OCI-LY1 (cell line): Measurements from ENCODE around the gene LMO1.

ENCODE experiments used
- H2AFZ ChIP-seq: fragments of 200-600 bp; sonication (generic), shearing (Covaris generic); 2 replicates; pipeline ENCODE4 v1.6.0; 2014; ENCODE audit warnings: antibody characterized with exemption, mild to moderate bottlenecking, low read length
- H3F3A ChIP-seq: fragments of 200-600 bp; sonication (generic), shearing (Covaris generic); 2 replicates; pipeline ENCODE4 v1.6.0; 2014; ENCODE audit warnings: mild to moderate bottlenecking, antibody characterized with exemption, low read length, moderate library complexity; ENCODE audit not compliant: insufficient read depth
- H3K27ac ChIP-seq: fragments of 200-600 bp; sonication (generic); 2 replicates; pipeline ENCODE4 v1.5.1; 2014; ENCODE audit warnings: low read length, mixed run types, mild to moderate bottlenecking, low read depth; ENCODE audit not compliant: poor library complexity, severe bottlenecking
- H3K27me3 ChIP-seq: fragments of 200-600 bp; sonication (generic); 2 replicates; pipeline ENCODE4 v1.6.0; 2014; ENCODE audit warnings: antibody characterized with exemption, mild to moderate bottlenecking, low read length, moderate library complexity; ENCODE audit not compliant: insufficient read depth
- H3K36me3 ChIP-seq: fragments of 200-600 bp; sonication (generic); 2 replicates; pipeline ENCODE4 v1.6.1; 2014; ENCODE audit warnings: mild to moderate bottlenecking, antibody characterized with exemption, low read length, moderate library complexity, mixed read lengths; ENCODE audit not compliant: insufficient read depth
- H3K4me1 ChIP-seq: fragments of 200-600 bp; sonication (generic); 2 replicates; pipeline ENCODE4 v1.5.1; 2014; ENCODE audit warnings: mild to moderate bottlenecking, low read length, moderate library complexity; ENCODE audit not compliant: insufficient read depth, severe bottlenecking
- H3K4me2 ChIP-seq: fragments of 200-600 bp; sonication (generic), shearing (Covaris generic); 2 replicates; pipeline ENCODE4 v1.6.1; 2014; ENCODE audit warnings: low read length
- H3K4me3 ChIP-seq: fragments of 200-600 bp; sonication (generic); 2 replicates; pipeline ENCODE4 v1.5.1; 2014; ENCODE audit warnings: low read length, low read depth, mild to moderate bottlenecking, mixed read lengths; ENCODE audit not compliant: poor library complexity, severe bottlenecking
- H3K79me2 ChIP-seq: fragments of 200-600 bp; shearing (Covaris generic); 2 replicates; pipeline ENCODE4 v1.6.1; 2016; ENCODE audit warnings: mixed run types, low read length, mixed read lengths; ENCODE audit not compliant: insufficient read depth
- H3K9ac ChIP-seq: fragments of 200-600 bp; sonication (generic), shearing (Covaris generic); 2 replicates; pipeline ENCODE4 v1.6.1; 2014; ENCODE audit warnings: mild to moderate bottlenecking, low read length, mixed read lengths
- H3K9me2 ChIP-seq: fragments of 200-600 bp; sonication (generic), shearing (Covaris generic); 2 replicates; pipeline ENCODE4 v1.6.1; 2014; ENCODE audit warnings: low read depth, mild to moderate bottlenecking, low read length, mixed read lengths
- H3K9me3 ChIP-seq: fragments of 200-600 bp; shearing (Covaris generic); 2 replicates; pipeline ENCODE4 v1.6.1; 2014; ENCODE audit warnings: low read length, mixed read lengths
- H4K20me1 ChIP-seq: fragments of 200-600 bp; sonication (generic), shearing (Covaris generic); 2 replicates; pipeline ENCODE4 v1.6.0; 2016; ENCODE audit warnings: mild to moderate bottlenecking, low read length; ENCODE audit not compliant: insufficient read depth
- EZH2 ChIP-seq: fragments of 200-600 bp; sonication (generic), shearing (Covaris generic); IDR thresholded peaks from 2 replicates; pipeline ENCODE4 v1.8.0; 2017; ENCODE audit warnings: borderline replicate concordance, mixed run types, mild to moderate bottlenecking, antibody characterized with exemption, low read length, moderate library complexity, mixed read lengths
- TF ChIP-seq, protein P1 (sequence below): fragments of 200-600 bp; sonication (generic), shearing (Covaris generic); IDR thresholded peaks from 2 replicates; pipeline ENCODE4 v1.5.1; 2017; ENCODE audit warnings: mild to moderate bottlenecking, antibody characterized with exemption, low read length, moderate library complexity, mixed read lengths

The LMO1 gene

DNA sequence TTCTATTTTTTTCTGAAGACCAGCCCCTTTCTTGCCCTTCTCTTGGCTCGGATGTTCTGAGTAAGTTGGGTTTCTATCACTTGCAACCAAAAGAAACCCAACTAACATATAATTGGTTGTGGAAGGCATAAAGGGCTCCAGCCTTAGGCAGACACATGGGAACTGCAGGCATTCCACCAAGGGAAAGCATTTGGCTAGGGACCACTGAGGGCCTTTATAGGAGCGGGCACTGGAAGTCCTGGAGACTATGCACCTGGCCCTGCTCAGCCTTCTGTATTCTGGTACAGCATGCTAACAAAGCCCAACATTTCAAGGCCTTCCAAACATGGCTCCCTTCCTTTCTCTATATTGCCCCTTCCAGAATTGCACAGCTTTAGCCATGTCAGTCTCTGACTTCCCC lies 17.6 kb upstream of the LMO1 start:
- Histone ChIP-seq H3K79me2 (no peaks in the 10 kb centered on the region), H4K20me1 (no peaks in the 10 kb centered on the region), H3K9ac (no peak overlapping the region), H3K27ac (no peak overlapping the region), H3K36me3 (no peaks in the 10 kb centered on the region), H3K9me3 (no peaks in the 10 kb centered on the region), H3K9me2 (no peaks in the 10 kb centered on the region), H3K4me1 (no peaks in the 10 kb centered on the region), H3K27me3 (no peaks in the 10 kb centered on the region), H3K4me3 (no peak overlapping the region), H3K4me2 (no peak overlapping the region), H2AFZ (no peak overlapping the region), H3F3A (no peaks in the 10 kb centered on the region)
- TF ChIP-seq EZH2 = no peak

DNA sequence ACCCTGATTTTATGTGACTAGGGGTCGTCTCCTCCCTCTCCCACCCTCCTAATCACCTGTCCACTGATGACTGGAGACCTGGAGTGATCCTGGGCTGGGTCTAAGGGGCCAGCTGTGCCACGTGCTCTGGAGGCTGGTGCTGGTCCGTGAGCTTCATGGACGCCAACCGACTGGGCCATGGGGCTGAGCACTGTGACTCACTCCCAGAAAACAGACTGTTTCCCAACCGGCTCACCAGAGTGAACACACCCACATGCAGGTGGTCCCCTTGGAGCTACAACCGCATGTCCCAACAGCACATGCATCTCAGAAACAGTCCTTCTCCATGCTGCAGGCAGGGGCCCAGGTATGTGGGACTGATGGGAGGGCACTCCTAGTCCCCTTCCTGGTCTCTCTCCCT lies 14.0 kb upstream of the LMO1 start:
- Histone ChIP-seq H3K36me3 (no peaks in the 10 kb centered on the region), H2AFZ (no peak overlapping the region), H3F3A (no peaks in the 10 kb centered on the region), H3K9ac (no peak overlapping the region), H3K4me1 (no peaks in the 10 kb centered on the region), H3K4me3 (no peak overlapping the region), H3K9me2 (no peaks in the 10 kb centered on the region), H3K79me2 (no peaks in the 10 kb centered on the region), H3K27me3 (no peaks in the 10 kb centered on the region), H3K4me2 (no peak overlapping the region), H4K20me1 (no peaks in the 10 kb centered on the region), H3K9me3 (no peaks in the 10 kb centered on the region), H3K27ac (no peak overlapping the region)
- TF ChIP-seq EZH2 = no peak
- TF ChIP-seq, protein P1, sequence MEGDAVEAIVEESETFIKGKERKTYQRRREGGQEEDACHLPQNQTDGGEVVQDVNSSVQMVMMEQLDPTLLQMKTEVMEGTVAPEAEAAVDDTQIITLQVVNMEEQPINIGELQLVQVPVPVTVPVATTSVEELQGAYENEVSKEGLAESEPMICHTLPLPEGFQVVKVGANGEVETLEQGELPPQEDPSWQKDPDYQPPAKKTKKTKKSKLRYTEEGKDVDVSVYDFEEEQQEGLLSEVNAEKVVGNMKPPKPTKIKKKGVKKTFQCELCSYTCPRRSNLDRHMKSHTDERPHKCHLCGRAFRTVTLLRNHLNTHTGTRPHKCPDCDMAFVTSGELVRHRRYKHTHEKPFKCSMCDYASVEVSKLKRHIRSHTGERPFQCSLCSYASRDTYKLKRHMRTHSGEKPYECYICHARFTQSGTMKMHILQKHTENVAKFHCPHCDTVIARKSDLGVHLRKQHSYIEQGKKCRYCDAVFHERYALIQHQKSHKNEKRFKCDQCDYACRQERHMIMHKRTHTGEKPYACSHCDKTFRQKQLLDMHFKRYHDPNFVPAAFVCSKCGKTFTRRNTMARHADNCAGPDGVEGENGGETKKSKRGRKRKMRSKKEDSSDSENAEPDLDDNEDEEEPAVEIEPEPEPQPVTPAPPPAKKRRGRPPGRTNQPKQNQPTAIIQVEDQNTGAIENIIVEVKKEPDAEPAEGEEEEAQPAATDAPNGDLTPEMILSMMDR = no peak

GRCh38 chr11:8276528-8276927 lies 12.8 kb upstream of the LMO1 start:
- Histone ChIP-seq H3K9me2 (no peaks in the 10 kb centered on the region), H2AFZ (no peak overlapping the region), H3K27me3 (no peaks in the 10 kb centered on the region), H3K27ac (no peak overlapping the region), H3K4me1 (no peaks in the 10 kb centered on the region), H3K9me3 (no peaks in the 10 kb centered on the region), H3K4me2 (no peak overlapping the region), H3F3A (no peaks in the 10 kb centered on the region), H3K4me3 (no peak overlapping the region), H4K20me1 (no peaks in the 10 kb centered on the region), H3K9ac (no peak overlapping the region), H3K36me3 (no peaks in the 10 kb centered on the region), H3K79me2 (no peaks in the 10 kb centered on the region)
- TF ChIP-seq, protein P1 = no peak
- TF ChIP-seq EZH2 = no peak

DNA sequence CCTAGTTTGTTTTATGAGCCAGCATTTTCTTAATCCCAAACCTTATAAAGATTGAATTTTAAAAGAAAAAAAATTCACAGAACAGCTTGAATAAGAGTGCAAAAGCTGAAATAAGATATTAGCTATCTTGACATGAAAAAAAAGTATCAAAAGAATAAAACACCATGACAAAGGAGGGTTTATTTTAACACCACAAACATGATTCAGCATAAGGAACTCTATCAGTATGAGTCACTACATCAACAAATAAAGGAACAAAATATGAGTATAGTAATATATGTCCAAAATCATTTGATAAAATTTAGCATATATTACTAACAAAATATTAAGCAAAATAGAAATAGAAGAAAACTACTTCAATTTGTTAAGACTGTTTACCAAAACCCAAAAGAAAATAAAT lies 9.6 kb upstream of the LMO1 start:
- H3K4me1 ChIP-seq = no peaks in the 10 kb centered on the region
- H3K9ac ChIP-seq = no peak overlapping the region
- H3K79me2 ChIP-seq = no peaks in the 10 kb centered on the region
- no peaks in the 10 kb centered on the region for H3K36me3 ChIP-seq
- TF ChIP-seq, protein P1 = no peak
- TF ChIP-seq EZH2 = no peak
- H3F3A ChIP-seq = no peaks in the 10 kb centered on the region
- H3K4me2 ChIP-seq = no peak overlapping the region
- H3K27me3 ChIP-seq = no peaks in the 10 kb centered on the region
- no peaks in the 10 kb centered on the region for H3K9me3 ChIP-seq
- no peak overlapping the region for H3K4me3 ChIP-seq
- H3K27ac ChIP-seq = no peak overlapping the region
- H2AFZ ChIP-seq = no peak overlapping the region
- H4K20me1 ChIP-seq = no peaks in the 10 kb centered on the region
- no peaks in the 10 kb centered on the region for H3K9me2 ChIP-seq
